ENCODE data around the gene TCP1.
A peak's percentile ranks its signal among the peaks of the same experiment; 100 is the strongest.
"Not testable (repeated sequence)": the region's sequence is repeated elsewhere in the genome, so short reads cannot be mapped to it uniquely, and the experiment has no call there.

Gene TCP1

GRCh38 chr6:159789377-159790148 is at the start of gene TCP1:
Gene TCP1, minus strand, starts transcription at chr6:159789602. Its CDS starts 134 bp downstream, at chr6:159789468.
- DNase-seq: peak; percentile 100

- DNase-seq: no peak
Measured at GRCh38 chr6:159838020-159838744, 48.8 kb upstream of the TCP1 start.

GRCh38 chr6:159837511-159837910 is 48.1 kb upstream of the TCP1 start:
- no peak for DNase-seq

GRCh38 chr6:159836718-159837490 is 47.5 kb upstream of the TCP1 start:
- DNase-seq: no peak

- no peak for DNase-seq
Measured at GRCh38 chr6:159833997-159834603, 44.7 kb upstream of the TCP1 start.

- DNase-seq: no peak
Measured at GRCh38 chr6:159833556-159833955, 44.2 kb upstream of the TCP1 start.

GRCh38 chr6:159832946-159833345 is 43.5 kb upstream of the TCP1 start:
- DNase-seq: no peak

- no peak for DNase-seq
Measured at GRCh38 chr6:159831373-159831679, 41.9 kb upstream of the TCP1 start.

GRCh38 chr6:159830501-159831372 is 41.3 kb upstream of the TCP1 start:
- DNase-seq: no peak

- DNase-seq: no peak
Measured at GRCh38 chr6:159829526-159829925, 40.1 kb upstream of the TCP1 start.

GRCh38 chr6:159828074-159828473 is 38.7 kb upstream of the TCP1 start:
- peak; percentile 47 for DNase-seq

GRCh38 chr6:159826968-159827647 is 37.7 kb upstream of the TCP1 start:
- DNase-seq: peak; percentile 84

- DNase-seq: no peak
Measured at GRCh38 chr6:159826004-159826403, 36.6 kb upstream of the TCP1 start.

GRCh38 chr6:159824690-159825089 is 35.3 kb upstream of the TCP1 start:
- DNase-seq: not testable (repeated sequence)

GRCh38 chr6:159823953-159824352 is 34.6 kb upstream of the TCP1 start:
- no peak for DNase-seq

- DNase-seq: no peak
Measured at GRCh38 chr6:159821726-159822125, 32.3 kb upstream of the TCP1 start.

GRCh38 chr6:159821122-159821521 is 31.7 kb upstream of the TCP1 start:
- DNase-seq: no peak

- no peak for DNase-seq
Measured at GRCh38 chr6:159819932-159820640, 30.7 kb upstream of the TCP1 start.

- DNase-seq: no peak
Measured at GRCh38 chr6:159819098-159819497, 29.7 kb upstream of the TCP1 start.

GRCh38 chr6:159817951-159818739 is 28.7 kb upstream of the TCP1 start:
- no peak for DNase-seq

Data from NCI-H2171 treated with DMSO at 0.1 percent for 48 hours (cell line).